Liver (tissue), 9 donors: ENCODE results near the gene WDR45B. TPM values are rescaled to one million over a fixed set of nuclear protein-coding genes. Genes with fewer than 3 reads are reported as not detected.

Experiments
- DNase-seq: peaks from one replicate; pipeline ENCODE4 v3.0.0-alpha.2; 2017; ENCODE audit warnings: low spot score
- H3K27ac ChIP-seq, 2 donors: one replicate each; pipeline ENCODE4 v1.7.0; 2013; ENCODE audit warnings: inconsistent platforms in 2 of 2, low read length in 2 of 2, control low read depth in 1 of 2, low read depth in 1 of 2, mild to moderate bottlenecking in 1 of 2
- H3K27me3 ChIP-seq, 4 donors: one replicate each; pipeline versions ENCODE4 v1.6.1 to v1.7.0; 2013; ENCODE audit warnings: low read length in 3 of 4, inconsistent platforms in 1 of 4, mild to moderate bottlenecking in 1 of 4, moderate library complexity in 1 of 4; ENCODE audit not compliant: control insufficient read depth in 4 of 4, insufficient read depth in 4 of 4
- H3K36me3 ChIP-seq, 4 donors: one replicate each; pipeline versions ENCODE4 v1.6.1 to v1.7.0; 2013; ENCODE audit warnings: low read length in 3 of 4, mild to moderate bottlenecking in 3 of 4, low read depth in 1 of 4, moderate library complexity in 1 of 4; ENCODE audit not compliant: control insufficient read depth in 4 of 4, insufficient read depth in 3 of 4
- H3K4me1 ChIP-seq, 4 donors: one replicate each; pipeline versions ENCODE4 v1.6.1 to v1.7.0; 2013; ENCODE audit warnings: low read length in 3 of 4, mild to moderate bottlenecking in 3 of 4, moderate library complexity in 1 of 4; ENCODE audit not compliant: control insufficient read depth in 4 of 4, insufficient read depth in 4 of 4
- H3K4me3 ChIP-seq, 3 donors: one replicate each; pipeline versions ENCODE4 v1.6.1 to v1.7.0; 2013; ENCODE audit warnings: low read length in 3 of 3, control low read depth in 1 of 3, low read depth in 1 of 3, mild to moderate bottlenecking in 1 of 3
- H3K9ac ChIP-seq, 2 donors: one replicate each; pipeline ENCODE4 v1.7.0; 2013; ENCODE audit warnings: low read length in 2 of 2, mild to moderate bottlenecking in 2 of 2, moderate library complexity in 2 of 2, control low read depth in 1 of 2, low read depth in 1 of 2
- H3K9me3 ChIP-seq, 4 donors: one replicate each; pipeline versions ENCODE4 v1.6.1 to v1.7.0; 2013; ENCODE audit warnings: low read length in 3 of 4; ENCODE audit not compliant: control insufficient read depth in 4 of 4
- FOXA1 ChIP-seq: IDR thresholded peaks from 2 replicates; pipeline ENCODE4 v1.6.1; 2016; ENCODE audit warnings: antibody characterized with exemption
- GABPA ChIP-seq, 2 donors: IDR thresholded peaks in 1 of 2; conservative IDR thresholded peaks in 1 of 2; 2 replicates each; pipeline ENCODE4 v1.6.1; 2016; ENCODE audit warnings: antibody characterized with exemption in 2 of 2, mild to moderate bottlenecking in 1 of 2, moderate library complexity in 1 of 2
- HNF4A ChIP-seq, 2 donors: conservative IDR thresholded peaks; 2 replicates each; pipeline ENCODE4 v1.6.1; 2016; ENCODE audit warnings: antibody characterized with exemption in 2 of 2, mild to moderate bottlenecking in 2 of 2
- MAX ChIP-seq: IDR thresholded peaks from 2 replicates; pipeline ENCODE4 v1.6.1; 2016; ENCODE audit warnings: antibody characterized with exemption
- NR2F2 ChIP-seq: IDR thresholded peaks from 2 replicates; pipeline ENCODE4 v1.6.1; 2016; ENCODE audit warnings: antibody characterized with exemption
- SP1 ChIP-seq: IDR thresholded peaks from 2 replicates; pipeline ENCODE4 v1.6.1; 2018; ENCODE audit warnings: antibody characterized with exemption, mild to moderate bottlenecking
- TAF1 ChIP-seq: conservative IDR thresholded peaks from 2 replicates; pipeline ENCODE4 v1.6.1; 2016; ENCODE audit warnings: antibody characterized with exemption, mild to moderate bottlenecking
- YY1 ChIP-seq: IDR thresholded peaks from 2 replicates; pipeline ENCODE4 v1.6.1; 2016; ENCODE audit warnings: antibody characterized with exemption, mild to moderate bottlenecking
- ZBTB33 ChIP-seq: IDR thresholded peaks from 2 replicates; pipeline ENCODE4 v1.6.1; 2016; ENCODE audit warnings: antibody characterized with exemption
- WGBS: extraction: QIAGEN DNeasy Blood & Tissue Kit; methylation state at CpG from one replicate; pipeline ENCODE4 v1.1.7; 2013; 5-methylcytosine and 5-hydroxymethylcytosine counted together
- polyA plus RNA-seq, 2 donors: library from polyadenylated mRNA; stranded (reverse) in 1 of 2; unstranded in 1 of 2; fragments of 200-250 nt in 1 of 2; fragments of >200 nt in 1 of 2; fragmentation: Nextera tagmentation in 1 of 2; extraction: Ambion mirVana in 1 of 2; gene quantifications; one replicate each; pipeline versions ENCODE4 v1.2.1 to v1.2.3, GENCODE V29; 2013 to 2015
- total RNA-seq, 2 donors: library from RNA; depleted of rRNA; stranded (reverse); fragments of >200 nt; gene quantifications; one replicate each; pipeline ENCODE4 v1.2.3, GENCODE V29; 2014
- donor health status: healthy.
- donor health status: healthy.
- donor health status: healthy.
- donor health status: healthy.
- donor health status: healthy.

The WDR45B gene
- total and polyA plus RNA-seq, 4 donors = 25.4 to 40.9 (median 29.2) TPM

- DNase-seq = no peak
- no peak overlapping the region for H3K9ac ChIP-seq
- peaks cover under 1 to 13% (median 5%) of the 10 kb centered on the region in 4 donors for H3K4me1 ChIP-seq
- TF ChIP-seq MAX (no peak), NR2F2 (no peak), FOXA1 (no peak), HNF4A (conservative IDR thresholded peaks at IDR 0.05) (no peak), SP1 (no peak)
- H3K27ac ChIP-seq = no peak overlapping the region
- 95% methylated on average over 14 of the region's 17 CpGs for WGBS
- H3K36me3 ChIP-seq = no peaks in the 10 kb centered on the region
- no peaks in the 10 kb centered on the region for H3K27me3 ChIP-seq
- peaks cover 0 to 6% (median 2%) of the 10 kb centered on the region in 4 donors for H3K9me3 ChIP-seq
- no peak overlapping the region for H3K4me3 ChIP-seq
Measured at GRCh38 chr17:82691714-82692113, 43.5 kb upstream of the WDR45B start.

GRCh38 chr17:82690786-82691489, 42.7 kb upstream of the WDR45B start:
- DNase-seq = no peak
- no peak overlapping the region for H3K9ac ChIP-seq
- no peaks in the 10 kb centered on the region for H3K27me3 ChIP-seq
- no peak overlapping the region for H3K27ac ChIP-seq
- no peaks in the 10 kb centered on the region for H3K36me3 ChIP-seq
- TF ChIP-seq ZBTB33 = no peak
- no peak for TF ChIP-seq MAX
- no peak for TF ChIP-seq TAF1
- TF ChIP-seq GABPA (IDR thresholded peaks at IDR 0.05 in 1 of 2, conservative IDR thresholded peaks at IDR 0.05 in 1 of 2) = no peak
- H3K4me3 ChIP-seq = no peak overlapping the region
- H3K4me1 ChIP-seq = peaks cover 2 to 18% (median 8%) of the 10 kb centered on the region in 4 donors
- peaks cover 0 to 6% (median 2%) of the 10 kb centered on the region in 4 donors for H3K9me3 ChIP-seq
- 87% methylated on average over 18 of the region's 18 CpGs for WGBS

GRCh38 chr17:82689077-82689476, 40.8 kb upstream of the WDR45B start:
- no peak for TF ChIP-seq ZBTB33
- no peak for TF ChIP-seq YY1
- DNase-seq = no peak
- Histone ChIP-seq H3K4me3 (no peak overlapping the region), H3K9me3 (peaks cover 0 to under 1% (median 0%) of the 10 kb centered on the region in 4 donors), H3K9ac (no peak overlapping the region), H3K4me1 (peaks cover 2 to 18% (median 8%) of the 10 kb centered on the region in 4 donors), H3K36me3 (no peaks in the 10 kb centered on the region), H3K27ac (peak overlapping the region in 1 of 2 donors; percentile 20), H3K27me3 (no peaks in the 10 kb centered on the region)
- WGBS = 90% methylated on average over 8 of the region's 8 CpGs
